SK-N-SH treated with all-trans-retinoic acid at 6 μM for 48 hours (cell line): Measurements from ENCODE around the gene METTL1.

ENCODE experiments used
- ATAC-seq: fragments of 200-7000 bp; cut with Tn5 transposase; 3 replicates; pipeline ENCODE4 v1.9.1; 2020; ENCODE audit warnings: mild to moderate bottlenecking, moderate library complexity
- BACH2 ChIP-seq: fragments of 250-450 bp; sonication (Bioruptor Pico); IDR thresholded peaks from 2 replicates; pipeline ENCODE4 v1.9.0; 2021; ENCODE audit warnings: mild to moderate bottlenecking, borderline replicate concordance
- CSDC2 ChIP-seq: fragments of 250-450 bp; sonication (Bioruptor Pico); IDR thresholded peaks from 2 replicates; pipeline ENCODE4 v1.5.0; 2020; ENCODE audit warnings: mild to moderate bottlenecking, moderate library complexity
- ESRRG ChIP-seq: fragments of 250-450 bp; sonication (Bioruptor Pico); IDR thresholded peaks from 2 replicates; pipeline ENCODE4 v1.6.1; 2021; ENCODE audit warnings: mild to moderate bottlenecking
- GLIS3 ChIP-seq: fragments of 250-450 bp; sonication (Bioruptor Pico); IDR thresholded peaks from 2 replicates; pipeline ENCODE4 v1.5.0; 2020; ENCODE audit warnings: mild to moderate bottlenecking, moderate library complexity
- ISL1 ChIP-seq: fragments of 250-450 bp; sonication (Bioruptor Pico); IDR thresholded peaks from 2 replicates; pipeline ENCODE4 v2.1.2; 2022; ENCODE audit warnings: mild to moderate bottlenecking, moderate library complexity
- OSR1 ChIP-seq: fragments of 250-450 bp; sonication (Bioruptor Pico); IDR thresholded peaks from 2 replicates; pipeline ENCODE4 v1.8.0; 2022; ENCODE audit warnings: moderate library complexity, mild to moderate bottlenecking, inconsistent platforms
- PPARA ChIP-seq: fragments of 250-450 bp; sonication (Bioruptor Pico); IDR thresholded peaks from 2 replicates; pipeline ENCODE4 v1.5.0; 2020; ENCODE audit warnings: mild to moderate bottlenecking, borderline replicate concordance
- SNAI2 ChIP-seq: fragments of 250-450 bp; sonication (Bioruptor Pico); IDR thresholded peaks from 2 replicates; pipeline ENCODE4 v1.5.0; 2020; ENCODE audit warnings: mild to moderate bottlenecking, moderate library complexity
- TCF4 ChIP-seq: fragments of 250-450 bp; sonication (Bioruptor Pico); IDR thresholded peaks from 2 replicates; pipeline ENCODE4 v1.8.0; 2021; ENCODE audit warnings: mild to moderate bottlenecking, moderate library complexity, borderline replicate concordance
- ZFP3 ChIP-seq: fragments of 250-450 bp; sonication (Bioruptor Pico); IDR thresholded peaks from 2 replicates; pipeline ENCODE4 v1.5.0; 2020; ENCODE audit warnings: mild to moderate bottlenecking, moderate library complexity
- ZNF70 ChIP-seq: fragments of 450-650 bp; formaldehyde crosslinking; IDR thresholded peaks from 2 replicates; pipeline ENCODE4 v1.5.0; 2020; ENCODE audit warnings: mild to moderate bottlenecking, moderate library complexity
- ZNF8 ChIP-seq: fragments of 450-650 bp; formaldehyde crosslinking; IDR thresholded peaks from 2 replicates; pipeline ENCODE4 v1.5.0; 2020; ENCODE audit warnings: mild to moderate bottlenecking, moderate library complexity
- TF ChIP-seq, protein P1 (sequence below): fragments of 250-450 bp; sonication (Bioruptor Pico); IDR thresholded peaks from 2 replicates; pipeline ENCODE4 v1.8.0; 2020; ENCODE audit warnings: mild to moderate bottlenecking, moderate library complexity, borderline replicate concordance
- TF ChIP-seq, protein P2 (sequence below): fragments of 250-450 bp; sonication (Bioruptor Pico); IDR thresholded peaks from 2 replicates; pipeline ENCODE4 v1.5.0; 2020; ENCODE audit warnings: mild to moderate bottlenecking, moderate library complexity
- TF ChIP-seq, protein P3 (sequence below): fragments of 250-450 bp; sonication (Bioruptor Pico); IDR thresholded peaks from 2 replicates; pipeline ENCODE4 v1.5.1; 2021; ENCODE audit warnings: mild to moderate bottlenecking, moderate library complexity
- TF ChIP-seq, protein P4 (sequence below): fragments of 250-450 bp; sonication (Bioruptor Pico); IDR thresholded peaks from 2 replicates; pipeline ENCODE4 v1.5.1; 2020; ENCODE audit warnings: low read depth, mild to moderate bottlenecking, moderate library complexity
- TF ChIP-seq, protein P5 (sequence below): fragments of 250-450 bp; sonication (Bioruptor Pico); IDR thresholded peaks from 2 replicates; pipeline ENCODE4 v1.8.0; 2021; ENCODE audit warnings: low read depth, mild to moderate bottlenecking, moderate library complexity, borderline replicate concordance

Gene METTL1

DNA sequence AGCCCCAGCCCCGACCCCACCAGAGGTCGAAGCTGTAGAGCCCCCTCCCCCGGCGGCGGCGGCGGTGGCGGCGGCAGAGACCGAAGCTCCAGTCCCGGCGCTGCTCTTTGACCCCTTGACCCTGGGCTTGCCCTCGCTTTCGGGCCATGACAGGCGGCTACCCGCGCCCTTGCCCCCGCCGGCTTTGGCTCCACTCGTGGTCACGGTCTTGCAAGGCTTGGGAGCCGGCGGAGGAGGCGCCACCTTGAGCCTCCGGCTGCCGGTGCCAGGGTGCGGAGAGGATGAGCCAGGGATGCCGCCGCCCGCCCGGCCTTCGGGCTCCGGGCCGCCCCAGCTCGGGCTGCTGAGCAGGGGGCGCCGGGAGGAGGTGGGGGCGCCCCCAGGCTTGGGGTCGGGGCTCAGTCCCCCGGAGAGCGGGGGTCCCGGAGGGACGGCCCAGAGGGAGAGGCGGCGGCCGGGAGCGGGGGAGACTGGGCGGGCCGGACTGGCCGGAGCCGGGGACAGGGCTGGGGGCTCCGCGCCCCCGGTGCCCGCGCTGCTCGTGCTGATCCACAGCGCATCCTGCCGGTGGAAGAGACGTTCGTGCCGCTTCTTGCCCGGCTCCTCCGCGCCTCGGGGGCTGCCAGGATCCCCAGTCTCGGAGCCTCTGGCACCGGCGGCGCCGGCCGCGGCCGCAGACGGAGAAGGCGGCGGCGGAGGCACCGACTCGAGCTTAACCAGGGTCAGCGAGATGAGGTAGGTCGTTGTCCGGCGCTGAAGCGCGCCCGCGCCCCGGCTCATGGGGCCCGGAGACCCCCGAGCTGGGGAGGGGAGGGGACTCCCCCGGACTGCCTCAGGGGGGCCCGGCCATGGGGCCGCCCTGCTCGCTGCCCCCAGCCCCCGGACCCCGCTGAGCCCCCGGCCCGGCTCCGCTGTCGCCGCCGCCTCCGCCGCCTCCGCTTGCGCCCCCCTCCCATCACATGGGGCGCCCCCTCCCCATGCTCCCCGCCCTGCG, 34.1 kb downstream of the METTL1 start (continued):
- TF ChIP-seq, protein P1, sequence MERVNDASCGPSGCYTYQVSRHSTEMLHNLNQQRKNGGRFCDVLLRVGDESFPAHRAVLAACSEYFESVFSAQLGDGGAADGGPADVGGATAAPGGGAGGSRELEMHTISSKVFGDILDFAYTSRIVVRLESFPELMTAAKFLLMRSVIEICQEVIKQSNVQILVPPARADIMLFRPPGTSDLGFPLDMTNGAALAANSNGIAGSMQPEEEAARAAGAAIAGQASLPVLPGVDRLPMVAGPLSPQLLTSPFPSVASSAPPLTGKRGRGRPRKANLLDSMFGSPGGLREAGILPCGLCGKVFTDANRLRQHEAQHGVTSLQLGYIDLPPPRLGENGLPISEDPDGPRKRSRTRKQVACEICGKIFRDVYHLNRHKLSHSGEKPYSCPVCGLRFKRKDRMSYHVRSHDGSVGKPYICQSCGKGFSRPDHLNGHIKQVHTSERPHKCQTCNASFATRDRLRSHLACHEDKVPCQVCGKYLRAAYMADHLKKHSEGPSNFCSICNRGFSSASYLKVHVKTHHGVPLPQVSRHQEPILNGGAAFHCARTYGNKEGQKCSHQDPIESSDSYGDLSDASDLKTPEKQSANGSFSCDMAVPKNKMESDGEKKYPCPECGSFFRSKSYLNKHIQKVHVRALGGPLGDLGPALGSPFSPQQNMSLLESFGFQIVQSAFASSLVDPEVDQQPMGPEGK, result no peak
- TF ChIP-seq TCF4 (CRISPR knock-in tag) (no peak), ZFP3 (CRISPR knock-in tag) (no peak), GLIS3 (CRISPR knock-in tag) (no peak), ISL1 (no peak), ZNF70 (CRISPR knock-in tag) (no peak), ZNF8 (CRISPR knock-in tag) (no peak)
- TF ChIP-seq, protein P2, sequence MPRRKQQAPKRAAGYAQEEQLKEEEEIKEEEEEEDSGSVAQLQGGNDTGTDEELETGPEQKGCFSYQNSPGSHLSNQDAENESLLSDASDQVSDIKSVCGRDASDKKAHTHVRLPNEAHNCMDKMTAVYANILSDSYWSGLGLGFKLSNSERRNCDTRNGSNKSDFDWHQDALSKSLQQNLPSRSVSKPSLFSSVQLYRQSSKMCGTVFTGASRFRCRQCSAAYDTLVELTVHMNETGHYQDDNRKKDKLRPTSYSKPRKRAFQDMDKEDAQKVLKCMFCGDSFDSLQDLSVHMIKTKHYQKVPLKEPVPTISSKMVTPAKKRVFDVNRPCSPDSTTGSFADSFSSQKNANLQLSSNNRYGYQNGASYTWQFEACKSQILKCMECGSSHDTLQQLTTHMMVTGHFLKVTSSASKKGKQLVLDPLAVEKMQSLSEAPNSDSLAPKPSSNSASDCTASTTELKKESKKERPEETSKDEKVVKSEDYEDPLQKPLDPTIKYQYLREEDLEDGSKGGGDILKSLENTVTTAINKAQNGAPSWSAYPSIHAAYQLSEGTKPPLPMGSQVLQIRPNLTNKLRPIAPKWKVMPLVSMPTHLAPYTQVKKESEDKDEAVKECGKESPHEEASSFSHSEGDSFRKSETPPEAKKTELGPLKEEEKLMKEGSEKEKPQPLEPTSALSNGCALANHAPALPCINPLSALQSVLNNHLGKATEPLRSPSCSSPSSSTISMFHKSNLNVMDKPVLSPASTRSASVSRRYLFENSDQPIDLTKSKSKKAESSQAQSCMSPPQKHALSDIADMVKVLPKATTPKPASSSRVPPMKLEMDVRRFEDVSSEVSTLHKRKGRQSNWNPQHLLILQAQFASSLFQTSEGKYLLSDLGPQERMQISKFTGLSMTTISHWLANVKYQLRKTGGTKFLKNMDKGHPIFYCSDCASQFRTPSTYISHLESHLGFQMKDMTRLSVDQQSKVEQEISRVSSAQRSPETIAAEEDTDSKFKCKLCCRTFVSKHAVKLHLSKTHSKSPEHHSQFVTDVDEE, result no peak

DNA sequence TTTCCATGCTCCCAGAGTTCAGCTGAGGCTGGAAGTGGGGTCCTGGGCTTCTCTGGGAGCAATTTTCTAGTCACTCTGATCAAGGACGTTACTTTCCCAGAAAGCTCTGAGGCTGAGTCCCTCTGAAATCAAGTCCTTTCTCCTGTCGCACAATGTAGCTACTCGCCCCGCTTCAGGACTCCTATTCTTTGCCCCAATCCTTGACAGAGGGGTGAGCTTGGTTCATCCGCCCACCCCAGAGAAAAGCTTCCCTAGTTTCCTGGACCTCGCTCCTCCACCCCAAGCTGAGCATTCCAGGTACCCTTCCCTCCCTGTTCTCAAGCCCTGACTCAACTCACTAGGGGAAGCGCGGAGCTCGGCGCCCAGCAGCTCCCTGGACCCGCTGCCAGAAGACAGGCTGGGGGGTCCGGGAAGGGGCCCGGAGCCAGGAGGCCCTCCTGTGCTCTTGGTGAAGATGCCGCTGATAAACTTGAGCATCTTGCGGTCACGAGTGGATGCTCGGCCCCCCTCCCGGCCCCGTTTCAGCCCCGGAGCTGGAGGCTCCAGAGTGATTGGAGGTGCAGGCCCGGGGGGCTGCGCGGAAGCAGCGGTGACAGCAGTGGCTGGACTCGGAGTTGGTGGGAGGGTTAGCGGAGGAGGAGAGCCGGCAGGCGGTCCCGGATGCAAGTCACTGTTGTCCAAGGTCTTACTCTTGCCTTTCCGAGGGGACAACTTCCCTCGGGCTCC, 35.0 kb downstream of the METTL1 start:
- no peak for TF ChIP-seq GLIS3 (CRISPR knock-in tag)
- no peak for TF ChIP-seq SNAI2 (CRISPR knock-in tag)
- no peak for TF ChIP-seq ZNF70 (CRISPR knock-in tag)
- TF ChIP-seq OSR1 (CRISPR knock-in tag), result no peak
- TF ChIP-seq PPARA (CRISPR knock-in tag), result no peak
- no peak for TF ChIP-seq ISL1
- no peak for TF ChIP-seq ZFP3 (CRISPR knock-in tag)
- TF ChIP-seq ESRRG (CRISPR knock-in tag), result no peak
- TF ChIP-seq TCF4 (CRISPR knock-in tag), result no peak
- TF ChIP-seq, protein P3, sequence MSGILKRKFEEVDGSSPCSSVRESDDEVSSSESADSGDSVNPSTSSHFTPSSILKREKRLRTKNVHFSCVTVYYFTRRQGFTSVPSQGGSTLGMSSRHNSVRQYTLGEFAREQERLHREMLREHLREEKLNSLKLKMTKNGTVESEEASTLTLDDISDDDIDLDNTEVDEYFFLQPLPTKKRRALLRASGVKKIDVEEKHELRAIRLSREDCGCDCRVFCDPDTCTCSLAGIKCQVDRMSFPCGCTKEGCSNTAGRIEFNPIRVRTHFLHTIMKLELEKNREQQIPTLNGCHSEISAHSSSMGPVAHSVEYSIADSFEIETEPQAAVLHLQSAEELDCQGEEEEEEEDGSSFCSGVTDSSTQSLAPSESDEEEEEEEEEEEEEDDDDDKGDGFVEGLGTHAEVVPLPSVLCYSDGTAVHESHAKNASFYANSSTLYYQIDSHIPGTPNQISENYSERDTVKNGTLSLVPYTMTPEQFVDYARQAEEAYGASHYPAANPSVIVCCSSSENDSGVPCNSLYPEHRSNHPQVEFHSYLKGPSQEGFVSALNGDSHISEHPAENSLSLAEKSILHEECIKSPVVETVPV (CRISPR knock-in tag), result no peak
- TF ChIP-seq, protein P4, sequence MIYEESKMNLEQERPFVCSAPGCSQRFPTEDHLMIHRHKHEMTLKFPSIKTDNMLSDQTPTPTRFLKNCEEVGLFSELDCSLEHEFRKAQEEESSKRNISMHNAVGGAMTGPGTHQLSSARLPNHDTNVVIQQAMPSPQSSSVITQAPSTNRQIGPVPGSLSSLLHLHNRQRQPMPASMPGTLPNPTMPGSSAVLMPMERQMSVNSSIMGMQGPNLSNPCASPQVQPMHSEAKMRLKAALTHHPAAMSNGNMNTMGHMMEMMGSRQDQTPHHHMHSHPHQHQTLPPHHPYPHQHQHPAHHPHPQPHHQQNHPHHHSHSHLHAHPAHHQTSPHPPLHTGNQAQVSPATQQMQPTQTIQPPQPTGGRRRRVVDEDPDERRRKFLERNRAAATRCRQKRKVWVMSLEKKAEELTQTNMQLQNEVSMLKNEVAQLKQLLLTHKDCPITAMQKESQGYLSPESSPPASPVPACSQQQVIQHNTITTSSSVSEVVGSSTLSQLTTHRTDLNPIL (CRISPR knock-in tag), result no peak
- no peak for TF ChIP-seq CSDC2 (CRISPR knock-in tag)
- TF ChIP-seq BACH2 (CRISPR knock-in tag), result no peak
- TF ChIP-seq, protein P5, sequence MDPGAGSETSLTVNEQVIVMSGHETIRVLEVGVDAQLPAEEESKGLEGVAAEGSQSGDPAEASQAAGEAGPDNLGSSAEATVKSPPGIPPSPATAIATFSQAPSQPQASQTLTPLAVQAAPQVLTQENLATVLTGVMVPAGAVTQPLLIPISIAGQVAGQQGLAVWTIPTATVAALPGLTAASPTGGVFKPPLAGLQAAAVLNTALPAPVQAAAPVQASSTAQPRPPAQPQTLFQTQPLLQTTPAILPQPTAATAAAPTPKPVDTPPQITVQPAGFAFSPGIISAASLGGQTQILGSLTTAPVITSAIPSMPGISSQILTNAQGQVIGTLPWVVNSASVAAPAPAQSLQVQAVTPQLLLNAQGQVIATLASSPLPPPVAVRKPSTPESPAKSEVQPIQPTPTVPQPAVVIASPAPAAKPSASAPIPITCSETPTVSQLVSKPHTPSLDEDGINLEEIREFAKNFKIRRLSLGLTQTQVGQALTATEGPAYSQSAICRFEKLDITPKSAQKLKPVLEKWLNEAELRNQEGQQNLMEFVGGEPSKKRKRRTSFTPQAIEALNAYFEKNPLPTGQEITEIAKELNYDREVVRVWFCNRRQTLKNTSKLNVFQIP (CRISPR knock-in tag), result no peak
- no peak for ATAC-seq
